B cell (primary cell): ENCODE measurements around the gene EYS. TPM values are rescaled to one million over a fixed set of nuclear protein-coding genes. Genes with fewer than 3 reads are reported as not detected.
"Not testable (repeated sequence)": the region's sequence is repeated elsewhere in the genome, so short reads cannot be mapped to it uniquely, and the experiment has no call there.

Experiments used
- ATAC-seq: fragments of 200-7000 bp; cut with Tn5 transposase; one replicate; pipeline ENCODE4 v1.10.0; 2021; ENCODE audit warnings: low read depth, mild to moderate bottlenecking, moderate number of reproducible peaks, moderate library complexity
- CTCF ChIA-PET: fragments of 350-600 bp; sonication (Branson Sonifier 250); formaldehyde crosslinking; loops from one replicate; lab custom pipeline; 2021; ENCODE audit warnings: antibody characterized with exemption, inconsistent platforms; lab: Charles Lee
- POLR2A ChIA-PET: fragments of 350-600 bp; sonication (Branson Sonifier 250); formaldehyde crosslinking; loops from one replicate; lab custom pipeline; 2021; ENCODE audit warnings: antibody characterized with exemption; lab: Charles Lee
- DNase-seq: peaks from one replicate; pipeline ENCODE4 v3.0.0; 2013
- H2AFZ ChIP-seq: 2 replicates; pipeline ENCODE4 v1.6.1; 2012; ENCODE audit warnings: mild to moderate bottlenecking, low read depth, low read length; ENCODE audit not compliant: insufficient read depth, poor library complexity, severe bottlenecking
- H3K27ac ChIP-seq, 2 donors: 1 replicate in 1 of 2; 2 replicates in 1 of 2; pipeline ENCODE4 v1.5.1; 2012 to 2013; ENCODE audit warnings: low read length in 2 of 2, mild to moderate bottlenecking in 2 of 2, moderate library complexity in 1 of 2
- H3K27me3 ChIP-seq, 4 experiments: fragments of 200-600 bp in 1 of 4; sonication (generic) in 1 of 4; replicated peaks in 1 of 4; 1 replicate in 2 of 4; 2 replicates in 2 of 4; pipeline versions ENCODE4 v1.6.1 to v1.7.0; 2013 to 2016; ENCODE audit warnings: low read length in 3 of 4, mild to moderate bottlenecking in 2 of 4, mixed read lengths in 1 of 4, moderate library complexity in 1 of 4; ENCODE audit not compliant: insufficient read depth in 4 of 4, control insufficient read depth in 3 of 4; ENCODE audit errors: control extremely low read depth in 1 of 4
- H3K36me3 ChIP-seq, 2 experiments: replicated peaks in 1 of 2; 1 replicate in 1 of 2; 2 replicates in 1 of 2; pipeline versions ENCODE4 v1.6.1 to v1.7.1; 2013; ENCODE audit warnings: low read length in 1 of 2; ENCODE audit not compliant: insufficient read depth in 2 of 2, control insufficient read depth in 1 of 2; ENCODE audit errors: control extremely low read depth in 1 of 2, extremely low read depth in 1 of 2
- H3K4me1 ChIP-seq, 2 donors: fragments of 200-600 bp in 1 of 2; sonication (generic) in 1 of 2; 1 replicate in 1 of 2; 2 replicates in 1 of 2; pipeline versions ENCODE4 v1.5.1 to v1.6.1; 2013 to 2017; ENCODE audit warnings: low read length in 2 of 2; ENCODE audit not compliant: control insufficient read depth in 2 of 2, insufficient read depth in 2 of 2
- H3K4me2 ChIP-seq: replicated peaks from 2 replicates; pipeline ENCODE3; 2012; ENCODE audit warnings: mild to moderate bottlenecking, low read depth, low read length; ENCODE audit not compliant: poor library complexity, severe bottlenecking
- H3K4me3 ChIP-seq, 5 experiments: fragments of 200-600 bp in 1 of 5; sonication (generic) in 1 of 5; 1 replicate in 3 of 5; 2 replicates in 2 of 5; pipeline versions ENCODE4 v1.5.1 to v1.7.0; 2011 to 2016; ENCODE audit warnings: low read length in 4 of 5, mild to moderate bottlenecking in 4 of 5, low read depth in 2 of 5, control low read depth in 1 of 5, moderate library complexity in 1 of 5; ENCODE audit not compliant: insufficient read depth in 1 of 5; ENCODE audit errors: control extremely low read depth in 1 of 5, extremely low read depth in 1 of 5
- H3K79me2 ChIP-seq: fragments of 200-600 bp; sonication (generic); one replicate; pipeline ENCODE4 v1.6.0; 2016; ENCODE audit warnings: low read length; ENCODE audit not compliant: control insufficient read depth, insufficient read depth
- H3K9ac ChIP-seq: fragments of 200-600 bp; sonication (generic); 2 replicates; pipeline ENCODE4 v1.6.1; 2017; ENCODE audit warnings: mild to moderate bottlenecking, low read length, moderate library complexity
- H3K9me3 ChIP-seq, 3 donors: one replicate each; pipeline versions ENCODE4 v1.6.1 to v1.7.1; 2013; ENCODE audit warnings: low read length in 2 of 3; ENCODE audit not compliant: control insufficient read depth in 2 of 3, insufficient read depth in 1 of 3; ENCODE audit errors: control extremely low read depth in 1 of 3
- H4K20me1 ChIP-seq: 2 replicates; pipeline ENCODE4 v1.6.0; 2012; ENCODE audit warnings: mild to moderate bottlenecking, low read length; ENCODE audit not compliant: insufficient read depth, control insufficient read depth, poor library complexity, severe bottlenecking
- H3K27ac Mint-ChIP-seq: one replicate; pipeline ENCODE4 v1.8.0; 2021; ENCODE audit warnings: mixed read lengths
- H3K27me3 Mint-ChIP-seq: one replicate; pipeline ENCODE4 v1.8.0; 2021; ENCODE audit warnings: mixed read lengths
- H3K4me1 Mint-ChIP-seq: one replicate; pipeline ENCODE4 v1.8.0; 2021; ENCODE audit warnings: mixed read lengths
- H3K4me3 Mint-ChIP-seq: one replicate; pipeline ENCODE4 v1.8.0; 2021; ENCODE audit warnings: mixed read lengths
- H3K9me3 Mint-ChIP-seq: one replicate; pipeline ENCODE4 v1.8.0; 2022; ENCODE audit warnings: mixed read lengths; ENCODE audit not compliant: insufficient read depth
- CTCF ChIP-seq: fragments of 200-600 bp; IDR thresholded peaks from one replicate; pipeline ENCODE4 v1.8.0; 2022; ENCODE audit warnings: antibody characterized with exemption, mild to moderate bottlenecking
- EZH2 ChIP-seq: IDR thresholded peaks from 2 replicates; pipeline ENCODE4 v1.6.1; 2012; ENCODE audit warnings: borderline replicate concordance, low read depth, mild to moderate bottlenecking, moderate library complexity, low read length; ENCODE audit not compliant: insufficient read depth, poor library complexity, severe bottlenecking
- WGBS: methylation state at CpG from one replicate; pipeline ENCODE4 v1.1.5; 2013; ENCODE audit warnings: missing lambda C conversion rate; ENCODE audit not compliant: insufficient coverage; 5-methylcytosine and 5-hydroxymethylcytosine counted together
- intact Hi-C: fragments of 100-400 bp; cut with micrococcal nuclease; formaldehyde crosslinking; loops from one replicate; pipeline ENCODE4 v1.10.0; 2022
- polyA plus RNA-seq: library from polyadenylated mRNA; depleted of rRNA; stranded (reverse); fragments of >200 nt; gene quantifications from 2 replicates; pipeline ENCODE4 v1.2.3, GENCODE V29; 2012
- total RNA-seq, 2 donors: library from RNA; stranded (reverse); fragments of 120-200 nt in 1 of 2; gene quantifications; 1 replicate in 1 of 2; 2 replicates in 1 of 2; pipeline versions ENCODE4 v1.2.3 to v1.2.4, GENCODE V29; 2013 to 2022

EYS gene
- total and polyA plus RNA-seq, 2 donors (not counting 1 experiment from before 2014, with no cell fraction given) = not detected

GRCh38 chr6:65501045-65501444 lies 206.0 kb downstream of the EYS start:
- no peaks in the 10 kb centered on the region for H3K27me3 Mint-ChIP-seq
- peaks cover 10% of the 10 kb centered on the region for H3K9me3 Mint-ChIP-seq
- POLR2A ChIA-PET = no interaction called here
- Histone ChIP-seq H3K9me3 (no peaks in the 10 kb centered on the region), H3K4me1 (no peaks in the 10 kb centered on the region), H3K27me3 (no peaks in the 10 kb centered on the region), H3K27ac (no peak overlapping the region), H3K36me3 (no peaks in the 10 kb centered on the region), H3K79me2 (no peaks in the 10 kb centered on the region), H3K4me3 (no peak overlapping the region), H4K20me1 (no peaks in the 10 kb centered on the region), H3K4me2 (no peak overlapping the region), H3K9ac (no peak overlapping the region), H2AFZ (no peak overlapping the region)
- no CpG with 5 or more reads among the region's 2 CpGs for WGBS
- CTCF ChIA-PET = no interaction called here
- intact Hi-C loops = no loop called here
- no peak for TF ChIP-seq EZH2
- TF ChIP-seq CTCF = no peak
- ATAC-seq (no peak), DNase-seq (no peak)
- no peaks in the 10 kb centered on the region for H3K4me1 Mint-ChIP-seq
- H3K27ac Mint-ChIP-seq = no peak overlapping the region
- no peak overlapping the region for H3K4me3 Mint-ChIP-seq

- H3K9ac ChIP-seq, H3K27me3 ChIP-seq, CTCF ChIA-PET, H2AFZ ChIP-seq, intact Hi-C loops, H3K4me3 Mint-ChIP-seq, H3K9me3 ChIP-seq, H4K20me1 ChIP-seq, H3K4me1 Mint-ChIP-seq, ATAC-seq, H3K27ac ChIP-seq, H3K4me3 ChIP-seq, H3K27ac Mint-ChIP-seq, H3K9me3 Mint-ChIP-seq, H3K79me2 ChIP-seq, POLR2A ChIA-PET, H3K4me1 ChIP-seq, DNase-seq, H3K36me3 ChIP-seq, H3K27me3 Mint-ChIP-seq, H3K4me2 ChIP-seq: not testable (repeated sequence)
- 82% methylated on average over 3 of the region's 7 CpGs for WGBS
These were observed 223.4 kb downstream of the EYS start for GRCh38 chr6:65483652-65484051.
